Ishikawa (cell line): ENCODE results near the gene LCLAT1.

Experiments used
- CEBPB ChIP-seq: IDR thresholded peaks from 2 replicates; pipeline ENCODE4 v1.6.1; 2012
- CREB1 ChIP-seq: IDR thresholded peaks from 2 replicates; pipeline ENCODE4 v1.6.1; 2012; ENCODE audit warnings: low read depth
- EGR1 ChIP-seq: IDR thresholded peaks from 2 replicates; pipeline ENCODE4 v1.6.1; 2012
- EP300 ChIP-seq: IDR thresholded peaks from 2 replicates; pipeline ENCODE4 v1.6.1; 2012; ENCODE audit warnings: borderline replicate concordance
- FOXM1 ChIP-seq: IDR thresholded peaks from 2 replicates; pipeline ENCODE4 v1.6.1; 2012; ENCODE audit warnings: low read depth, borderline replicate concordance
- MAX ChIP-seq: IDR thresholded peaks from 2 replicates; pipeline ENCODE4 v1.6.1; 2012
- NFIC ChIP-seq: IDR thresholded peaks from 2 replicates; pipeline ENCODE4 v1.6.1; 2012
- RAD21 ChIP-seq: IDR thresholded peaks from 2 replicates; pipeline ENCODE4 v1.6.1; 2012; ENCODE audit warnings: low read depth
- REST ChIP-seq: IDR thresholded peaks from 2 replicates; pipeline ENCODE4 v1.6.1; 2012; ENCODE audit warnings: low read depth, mild to moderate bottlenecking
- TAF1 ChIP-seq: IDR thresholded peaks from 2 replicates; pipeline ENCODE4 v1.6.1; 2012; ENCODE audit warnings: low read depth, mild to moderate bottlenecking
- TCF12 ChIP-seq: IDR thresholded peaks from 2 replicates; pipeline ENCODE4 v1.6.1; 2012; ENCODE audit warnings: low read depth
- TEAD4 ChIP-seq: IDR thresholded peaks from 2 replicates; pipeline ENCODE4 v1.6.1; 2012
- YY1 ChIP-seq: IDR thresholded peaks from 2 replicates; pipeline ENCODE4 v1.6.1; 2012; ENCODE audit warnings: low read depth
- ZBTB7A ChIP-seq: IDR thresholded peaks from 2 replicates; pipeline ENCODE4 v1.6.1; 2012; ENCODE audit warnings: low read depth
- TF ChIP-seq, protein P1 (sequence below): IDR thresholded peaks from 2 replicates; pipeline ENCODE4 v1.6.1; 2012

The LCLAT1 gene

GRCh38 chr2:30580391-30580790 is 133.3 kb downstream of the LCLAT1 start:
- TF ChIP-seq, protein P1, sequence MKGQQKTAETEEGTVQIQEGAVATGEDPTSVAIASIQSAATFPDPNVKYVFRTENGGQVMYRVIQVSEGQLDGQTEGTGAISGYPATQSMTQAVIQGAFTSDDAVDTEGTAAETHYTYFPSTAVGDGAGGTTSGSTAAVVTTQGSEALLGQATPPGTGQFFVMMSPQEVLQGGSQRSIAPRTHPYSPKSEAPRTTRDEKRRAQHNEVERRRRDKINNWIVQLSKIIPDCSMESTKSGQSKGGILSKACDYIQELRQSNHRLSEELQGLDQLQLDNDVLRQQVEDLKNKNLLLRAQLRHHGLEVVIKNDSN = no peak
- TF ChIP-seq FOXM1 (no peak), TEAD4 (no peak)

DNA sequence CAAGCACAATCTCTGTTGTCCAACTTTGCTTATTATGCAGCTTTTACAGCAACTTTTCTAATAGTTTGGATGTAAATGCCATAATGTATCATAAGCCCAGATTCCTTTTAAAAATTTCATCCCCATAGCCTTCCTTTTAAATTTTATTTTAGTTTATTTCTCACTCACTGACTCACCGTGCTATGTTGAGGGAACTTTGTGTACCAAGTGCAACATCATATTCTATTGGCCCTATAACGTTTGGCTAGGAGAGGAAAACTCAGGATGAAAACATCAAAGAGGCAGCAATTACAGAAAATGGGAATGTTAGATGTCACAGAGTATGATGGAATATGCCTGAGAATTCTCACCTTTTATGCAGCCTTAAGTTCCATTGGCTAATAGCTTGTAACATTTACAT is 135.5 kb downstream of the LCLAT1 start:
- no peak for TF ChIP-seq TEAD4
- no peak for TF ChIP-seq RAD21
- no peak for TF ChIP-seq EGR1
- TF ChIP-seq CREB1 = no peak
- no peak for TF ChIP-seq CEBPB
- TF ChIP-seq ZBTB7A = no peak
- no peak for TF ChIP-seq TAF1
- TF ChIP-seq, protein P1 = no peak
- TF ChIP-seq TCF12 = no peak
- TF ChIP-seq FOXM1 = no peak
- TF ChIP-seq MAX = no peak
- no peak for TF ChIP-seq REST
- TF ChIP-seq EP300 = no peak
- no peak for TF ChIP-seq YY1
- TF ChIP-seq NFIC = no peak

GRCh38 chr2:30583204-30583749 is 136.2 kb downstream of the LCLAT1 start:
- no peak for TF ChIP-seq CREB1
- no peak for TF ChIP-seq EP300
- no peak for TF ChIP-seq RAD21
- TF ChIP-seq EGR1 = no peak
- TF ChIP-seq TEAD4 = no peak
- TF ChIP-seq, protein P1 = no peak

- no peak for TF ChIP-seq RAD21
- TF ChIP-seq NFIC = no peak
- TF ChIP-seq CEBPB = no peak
- no peak for TF ChIP-seq ZBTB7A
- no peak for TF ChIP-seq MAX
- TF ChIP-seq CREB1 = no peak
- TF ChIP-seq TEAD4 = no peak
- no peak for TF ChIP-seq TAF1
- no peak for TF ChIP-seq EGR1
Measured at GRCh38 chr2:30584116-30584515, 137.1 kb downstream of the LCLAT1 start.

GRCh38 chr2:30588994-30589393 is 141.9 kb downstream of the LCLAT1 start:
- no peak for TF ChIP-seq TAF1
- no peak for TF ChIP-seq YY1
- TF ChIP-seq, protein P1 = no peak
- TF ChIP-seq NFIC = no peak
- TF ChIP-seq REST = no peak
- no peak for TF ChIP-seq EGR1
- TF ChIP-seq MAX = no peak
- TF ChIP-seq ZBTB7A = no peak
- no peak for TF ChIP-seq CREB1
- no peak for TF ChIP-seq CEBPB
- TF ChIP-seq TCF12 = no peak
- no peak for TF ChIP-seq RAD21
- no peak for TF ChIP-seq EP300
- no peak for TF ChIP-seq FOXM1
